H1 (cell line): ENCODE measurements around the gene LUC7L3. TPM values are rescaled to one million over a fixed set of nuclear protein-coding genes. Genes with fewer than 3 reads are reported as not detected.

Source experiments
- CTCF ChIA-PET: fragments of 300-600 bp; sonication (Branson Sonifier 250); formaldehyde crosslinking; loops from one replicate; lab custom pipeline; 2021; ENCODE audit not compliant: partially characterized antibody; lab: Charles Lee
- POLR2A ChIA-PET: fragments of 300-600 bp; sonication (Branson Sonifier 250); formaldehyde crosslinking; loops from one replicate; lab custom pipeline; 2021; ENCODE audit warnings: inconsistent platforms; ENCODE audit not compliant: partially characterized antibody; lab: Charles Lee
- DNase-seq, 2 experiments: peaks; one replicate each; pipeline versions ENCODE4 v3.0.0 to v3.0.0-alpha.2; 2010 to 2022; ENCODE audit warnings: low spot score in 2 of 2, low read depth in 1 of 2, mixed read lengths in 1 of 2
- FAIRE-seq: peaks from 2 replicates; lab custom pipeline; 2011; peaks lifted over from hg19 to GRCh38; lab: Jason Lieb, UNC
- H2AFZ ChIP-seq: 2 replicates; pipeline ENCODE4 v1.8.1; 2012; ENCODE audit warnings: low read length, inconsistent platforms
- H2AK5ac ChIP-seq: 2 replicates; pipeline ENCODE4 v1.6.1; 2013; ENCODE audit warnings: low read depth, low read length
- H2BK120ac ChIP-seq: replicated peaks from 2 replicates; pipeline ENCODE3; 2013; ENCODE audit warnings: low read depth, low read length, inconsistent platforms
- H2BK12ac ChIP-seq: 2 replicates; pipeline ENCODE4 v1.6.1; 2013; ENCODE audit warnings: low read depth, low read length
- H2BK15ac ChIP-seq: 2 replicates; pipeline ENCODE4 v1.6.1; 2013; ENCODE audit warnings: low read length
- H2BK20ac ChIP-seq: 2 replicates; pipeline ENCODE4 v1.6.1; 2013; ENCODE audit warnings: low read length
- H2BK5ac ChIP-seq: 2 replicates; pipeline ENCODE4 v1.6.1; 2013; ENCODE audit warnings: low read depth, low read length
- H3K14ac ChIP-seq: 2 replicates; pipeline ENCODE4 v1.6.1; 2013; ENCODE audit warnings: inconsistent platforms; ENCODE audit not compliant: insufficient read length
- H3K18ac ChIP-seq: 2 replicates; pipeline ENCODE4 v1.6.1; 2013; ENCODE audit warnings: low read length; ENCODE audit errors: extremely low read depth
- H3K23ac ChIP-seq: 2 replicates; pipeline ENCODE4 v1.6.1; 2013; ENCODE audit warnings: inconsistent platforms; ENCODE audit not compliant: insufficient read length
- H3K23me2 ChIP-seq: 2 replicates; pipeline ENCODE4 v1.6.1; 2013; ENCODE audit warnings: low read depth, low read length
- H3K27ac ChIP-seq: 2 replicates; pipeline ENCODE4 v1.6.1; 2011; ENCODE audit warnings: low read depth, low read length, inconsistent platforms
- H3K27me3 ChIP-seq, 4 experiments: replicated peaks in 1 of 4; 1 replicate in 1 of 4; 2 replicates in 3 of 4; pipeline versions ENCODE4 v1.6.1 to v1.8.1; 2011 to 2013; ENCODE audit warnings: low read length in 3 of 4, mild to moderate bottlenecking in 3 of 4, inconsistent platforms in 2 of 4, mixed read lengths in 2 of 4, moderate library complexity in 1 of 4; ENCODE audit not compliant: control insufficient read depth in 3 of 4, insufficient read depth in 3 of 4; ENCODE audit errors: extremely low read depth in 1 of 4
- H3K36me3 ChIP-seq, 4 experiments: 2 replicates each; pipeline versions ENCODE4 v1.6.1 to v1.8.1; 2011 to 2013; ENCODE audit warnings: mild to moderate bottlenecking in 4 of 4, low read length in 3 of 4, moderate library complexity in 2 of 4, control low read depth in 1 of 4, inconsistent platforms in 1 of 4; ENCODE audit not compliant: insufficient read depth in 4 of 4, control insufficient read depth in 2 of 4
- H3K4ac ChIP-seq: replicated peaks from 2 replicates; pipeline ENCODE3; 2013; ENCODE audit warnings: low read length, low read depth, mixed read lengths, inconsistent platforms; ENCODE audit not compliant: insufficient read length
- H3K4me1 ChIP-seq, 4 experiments: replicated peaks in 1 of 4; 1 replicate in 1 of 4; 2 replicates in 3 of 4; pipeline versions ENCODE4 v1.6.1 to v1.8.1; 2011 to 2013; ENCODE audit warnings: low read length in 3 of 4, inconsistent platforms in 2 of 4, mixed read lengths in 1 of 4; ENCODE audit not compliant: insufficient read depth in 4 of 4, control insufficient read depth in 3 of 4
- H3K4me2 ChIP-seq, 2 experiments: 2 replicates each; pipeline versions ENCODE4 v1.6.1 to v1.8.1; 2011 to 2013; ENCODE audit warnings: low read depth in 2 of 2, low read length in 2 of 2, control low read depth in 1 of 2, inconsistent platforms in 1 of 2, mild to moderate bottlenecking in 1 of 2; ENCODE audit not compliant: insufficient read depth in 1 of 2
- H3K4me3 ChIP-seq, 4 experiments: fragments of 200-600, 300-600 bp in 1 of 4; sonication (generic), shearing (Covaris generic), sonication (Bioruptor Twin) in 1 of 4; 2 replicates each; pipeline versions ENCODE4 v1.5.1 to v1.8.1; 2011 to 2016; ENCODE audit warnings: low read length in 4 of 4, low read depth in 3 of 4, control low read depth in 2 of 4, inconsistent platforms in 2 of 4, mild to moderate bottlenecking in 2 of 4, mixed read lengths in 1 of 4, moderate library complexity in 1 of 4; ENCODE audit not compliant: insufficient read depth in 2 of 4; ENCODE audit errors: extremely low read depth in 1 of 4
- H3K56ac ChIP-seq: replicated peaks from 2 replicates; pipeline ENCODE3; 2013; ENCODE audit warnings: low read depth, mild to moderate bottlenecking, mixed read lengths, low read length, inconsistent platforms; ENCODE audit not compliant: insufficient read length
- H3K79me1 ChIP-seq: 2 replicates; pipeline ENCODE4 v1.6.1; 2013; ENCODE audit warnings: low read depth, low read length, control low read depth
- H3K79me2 ChIP-seq, 2 experiments: 2 replicates each; pipeline versions ENCODE4 v1.6.1 to v1.8.1; 2012 to 2013; ENCODE audit warnings: low read length in 2 of 2, mild to moderate bottlenecking in 2 of 2, inconsistent platforms in 1 of 2; ENCODE audit not compliant: insufficient read depth in 2 of 2, control insufficient read depth in 1 of 2
- H3K9ac ChIP-seq, 4 experiments: replicated peaks in 1 of 4; 1 replicate in 1 of 4; 2 replicates in 3 of 4; pipeline versions ENCODE4 v1.6.1 to v1.8.1; 2011 to 2013; ENCODE audit warnings: low read depth in 3 of 4, low read length in 3 of 4, control low read depth in 2 of 4, mild to moderate bottlenecking in 2 of 4, moderate library complexity in 2 of 4, inconsistent platforms in 1 of 4; ENCODE audit errors: extremely low read depth in 1 of 4
- H3K9me3 ChIP-seq, 2 experiments: 2 replicates each; pipeline versions ENCODE4 v1.6.1 to v1.8.1; 2012 to 2013; ENCODE audit warnings: mild to moderate bottlenecking in 2 of 2, moderate library complexity in 2 of 2, control low read depth in 1 of 2, inconsistent platforms in 1 of 2, low read depth in 1 of 2, low read length in 1 of 2, mixed read lengths in 1 of 2; ENCODE audit not compliant: insufficient read depth in 2 of 2
- H4K20me1 ChIP-seq, 2 experiments: replicated peaks in 1 of 2; 2 replicates each; pipeline versions ENCODE3 to v1.8.1; 2011 to 2013; ENCODE audit warnings: inconsistent platforms in 2 of 2, low read length in 2 of 2, mild to moderate bottlenecking in 1 of 2; ENCODE audit not compliant: insufficient read depth in 2 of 2, control insufficient read depth in 1 of 2
- H4K5ac ChIP-seq: 2 replicates; pipeline ENCODE4 v1.6.1; 2013; ENCODE audit warnings: low read length, low read depth, mixed read lengths, inconsistent platforms; ENCODE audit not compliant: insufficient read length
- H4K8ac ChIP-seq: 2 replicates; pipeline ENCODE4 v1.8.0; 2013; ENCODE audit warnings: mild to moderate bottlenecking, moderate library complexity, low read length, inconsistent platforms; ENCODE audit not compliant: insufficient read depth; ENCODE audit errors: extremely low read depth
- H4K91ac ChIP-seq: replicated peaks from 2 replicates; pipeline ENCODE3; 2013; ENCODE audit warnings: low read length, mixed read lengths, inconsistent platforms; ENCODE audit not compliant: insufficient read length
- EGR1 ChIP-seq: IDR thresholded peaks from 2 replicates; pipeline ENCODE4 v1.6.1; 2011; ENCODE audit warnings: low read depth, low read length, borderline replicate concordance
- EZH2 ChIP-seq: fragments of 200-600 bp; sonication (generic); IDR thresholded peaks from 2 replicates; pipeline ENCODE4 v1.7.1; 2012; ENCODE audit warnings: low read depth, mild to moderate bottlenecking, moderate library complexity, low read length, inconsistent platforms; ENCODE audit not compliant: severe bottlenecking
- GABPA ChIP-seq: IDR thresholded peaks from 2 replicates; pipeline ENCODE4 v1.6.1; 2011; ENCODE audit warnings: mild to moderate bottlenecking, low read length, moderate library complexity, borderline replicate concordance; ENCODE audit not compliant: insufficient read depth
- GTF2F1 ChIP-seq: IDR thresholded peaks from 2 replicates; pipeline ENCODE4 v1.6.1; 2012; ENCODE audit warnings: low read depth, low read length, improper control_type of control experiment, borderline replicate concordance
- NRF1 ChIP-seq: IDR thresholded peaks from 2 replicates; pipeline ENCODE4 v1.6.1; 2011; ENCODE audit warnings: mild to moderate bottlenecking, low read depth, low read length, improper control_type of control experiment
- RAD21 ChIP-seq, 2 experiments: IDR thresholded peaks in 1 of 2; conservative IDR thresholded peaks in 1 of 2; 2 replicates each; pipeline ENCODE4 v1.6.1; 2011; ENCODE audit warnings: low read depth in 2 of 2, low read length in 2 of 2, improper control_type of control experiment in 1 of 2, inconsistent platforms in 1 of 2, mild to moderate bottlenecking in 1 of 2, moderate library complexity in 1 of 2
- RNF2 ChIP-seq: fragments of 200-900, 300-1000 bp; sonication (generic); IDR thresholded peaks from 2 replicates; pipeline ENCODE4 v1.7.1; 2016; ENCODE audit warnings: borderline replicate concordance, low read depth, mild to moderate bottlenecking, antibody characterized with exemption, low read length; ENCODE audit not compliant: poor library complexity, severe bottlenecking; ENCODE audit errors: missing control alignments
- SAP30 ChIP-seq: fragments of 300-600 bp; sonication (generic); IDR thresholded peaks from 2 replicates; pipeline ENCODE4 v1.7.1; 2012; ENCODE audit warnings: low read length, moderate library complexity, mild to moderate bottlenecking, inconsistent platforms; ENCODE audit not compliant: insufficient read depth, insufficient replicate concordance
- WGBS, 2 experiments: shearing (Covaris generic) in 1 of 2; methylation state at CpG; one replicate each; pipeline versions ENCODE4 v1.1.6 to v1.1.7; 2013 to 2015; ENCODE audit warnings: low lambda C conversion rate in 2 of 2, mixed read lengths in 2 of 2, inconsistent platforms in 1 of 2, low coverage in 1 of 2, missing lambda C conversion rate in 1 of 2; ENCODE audit not compliant: insufficient replicate concordance in 2 of 2, insufficient coverage in 1 of 2, insufficient read length in 1 of 2; ENCODE audit errors: extremely low coverage in 1 of 2, missing lambda C conversion rate in 1 of 2; 5-methylcytosine and 5-hydroxymethylcytosine counted together
- polyA plus RNA-seq, 7 experiments: library from polyadenylated mRNA; depleted of rRNA in 3 of 7; stranded (reverse) in 5 of 7; unstranded in 2 of 7; fragments of >200 nt in 5 of 7; fragments of 200-250 nt in 2 of 7; gene quantifications; 1 replicate in 5 of 7; 2 replicates in 1 of 7; 4 replicates in 1 of 7; pipeline versions ENCODE4 v1.2.1 to v1.2.3, GENCODE V29; 2011 to 2013; ENCODE audit warnings: missing spikeins in 2 of 7, mixed read lengths in 2 of 7
- total RNA-seq: library from RNA; stranded (reverse); fragmentation: NEBNext Ultra II Directional; extraction: Animal tissue kit (Norgen Biotek cat#: 25700); gene quantifications from 2 replicates; pipeline ENCODE4 v1.2.1, GENCODE V29; 2021
- TF ChIP-seq, protein P1 (sequence below): IDR thresholded peaks from 2 replicates; pipeline ENCODE4 v1.6.1; 2011; ENCODE audit warnings: low read depth, mild to moderate bottlenecking, low read length; ENCODE audit not compliant: insufficient read depth

The LUC7L3 gene
- total and polyA plus RNA-seq, 2 of the 8 experiments (the other 6 are each of a cell fraction or from before 2014, with no cell fraction given) = 102 to 126 TPM

DNA sequence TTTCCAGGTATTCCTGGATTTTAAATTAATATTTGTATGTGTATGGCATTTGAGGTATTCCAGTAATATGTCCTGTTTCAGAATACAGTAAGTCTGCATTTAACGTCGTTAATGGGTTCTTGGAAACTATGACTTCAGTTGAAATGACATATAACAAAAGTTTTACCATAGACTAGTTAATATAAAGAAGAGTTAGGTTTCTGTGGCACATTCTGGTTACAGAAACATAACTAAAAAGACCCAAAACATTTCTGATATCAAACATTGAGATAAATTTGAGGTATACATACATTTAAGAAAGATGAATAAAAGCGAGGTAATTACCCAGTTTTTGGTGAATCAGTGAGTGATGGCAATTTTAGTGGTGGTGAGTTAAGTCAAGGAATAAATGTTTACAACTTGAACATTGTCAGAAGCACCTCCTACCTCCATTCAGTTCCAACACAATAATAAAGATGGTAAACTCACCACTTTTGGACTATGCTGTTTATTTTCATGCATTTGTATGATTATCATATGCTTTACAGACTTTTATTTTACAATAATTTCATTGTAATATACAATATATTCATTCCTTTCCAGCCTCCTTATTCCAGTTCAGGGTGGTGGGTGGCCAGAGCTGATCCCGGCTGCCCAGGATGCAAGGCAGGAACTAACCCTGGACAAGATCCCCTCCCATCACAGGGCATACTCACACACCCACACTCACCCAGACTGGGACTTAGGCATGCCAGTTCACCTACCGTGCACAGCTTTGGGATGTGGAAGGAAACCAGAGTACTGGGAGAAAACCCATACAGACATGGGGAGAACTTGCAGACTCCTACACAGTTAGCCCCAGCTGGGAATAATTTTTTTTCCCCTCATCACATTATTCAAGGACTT lies 9.7 kb downstream of the LUC7L3 start:
- DNase-seq = no peak
- ChIA-PET CTCF (interaction anchor here (1.1 to 1.6 kb wide), 3 partner anchors 54 to 221 kb away, joined by 3 read pairs; no protein-coding TSS in a partner anchor), POLR2A (interaction anchor here (0.7 to 4.5 kb wide), 2 partner anchors 10 to 13 kb away, joined by 3 to 22 read pairs; partner anchors contain the start of gene LUC7L3)
- Histone ChIP-seq H3K79me1 (peaks cover 4% of the 10 kb centered on the region; the same call in 1 of the 2 replicates), H3K4me3 (no peak overlapping the region), H4K20me1 (peaks cover 26 to 29% of the 10 kb centered on the region in 2 experiments), H3K23me2 (no peaks in the 10 kb centered on the region; the same call in 1 of the 2 replicates), H3K18ac (no peak overlapping the region), H3K36me3 (peaks cover 0 to 5% (median 0%) of the 10 kb centered on the region in 4 experiments; a peak in 1 of 8 replicates), H2BK5ac (no peak overlapping the region), H3K4ac (no peak overlapping the region), H2AK5ac (no peak overlapping the region), H2BK20ac (no peak overlapping the region), H3K14ac (no peak overlapping the region), H3K9me3 (no peaks in the 10 kb centered on the region), H3K56ac (no peak overlapping the region), H3K9ac (no peak overlapping the region), H2AFZ (no peak overlapping the region), H3K4me2 (no peak overlapping the region), H4K8ac (no peak overlapping the region), H3K23ac (no peak overlapping the region), H3K27me3 (no peaks in the 10 kb centered on the region), H3K4me1 (peaks cover 0 to 4% (median 2%) of the 10 kb centered on the region in 4 experiments; a peak in 3 of 7 replicates), H2BK12ac (no peak overlapping the region), H4K91ac (no peak overlapping the region), H4K5ac (no peak overlapping the region), H3K79me2 (peaks cover 78 to 97% of the 10 kb centered on the region in 2 experiments), H2BK120ac (no peak overlapping the region), H2BK15ac (no peak overlapping the region), H3K27ac (no peak overlapping the region)
- WGBS, 2 experiments = 88% methylated on average over 5 of the region's 5 CpGs; no CpG with 5 or more reads in 1 of the 2 experiments
- no peak for FAIRE-seq
- TF ChIP-seq EGR1 = no peak
- TF ChIP-seq SAP30 = no peak
- no peak for TF ChIP-seq RAD21 (IDR thresholded peaks at IDR 0.05 in 1 of 2, conservative IDR thresholded peaks at IDR 0.05 in 1 of 2; ENCODE audit: low read depth in 2 of 2, low read length in 2 of 2)
- TF ChIP-seq RNF2 = no peak
- TF ChIP-seq GTF2F1 = no peak
- no peak for TF ChIP-seq NRF1
- TF ChIP-seq, protein P1, sequence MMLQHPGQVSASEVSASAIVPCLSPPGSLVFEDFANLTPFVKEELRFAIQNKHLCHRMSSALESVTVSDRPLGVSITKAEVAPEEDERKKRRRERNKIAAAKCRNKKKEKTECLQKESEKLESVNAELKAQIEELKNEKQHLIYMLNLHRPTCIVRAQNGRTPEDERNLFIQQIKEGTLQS = no peak
- TF ChIP-seq GABPA = no peak
- no peak for TF ChIP-seq EZH2
